Loucy (cell line): Measurements from ENCODE around the gene CNTROB.

Experiments used
- H2AFZ ChIP-seq: fragments of 200-600 bp; sonication (generic); 2 replicates; pipeline ENCODE4 v1.6.0; 2016; ENCODE audit warnings: antibody characterized with exemption, mild to moderate bottlenecking, low read length, moderate library complexity
- H3F3A ChIP-seq: fragments of 200-600 bp; 2 replicates; pipeline ENCODE4 v1.6.0; 2016; ENCODE audit warnings: antibody characterized with exemption, low read depth, mild to moderate bottlenecking
- H3K27me3 ChIP-seq: fragments of 200-600 bp; sonication (generic); 2 replicates; pipeline ENCODE4 v1.6.1; 2014; ENCODE audit warnings: low read length, mild to moderate bottlenecking; ENCODE audit not compliant: insufficient read depth, poor library complexity, severe bottlenecking
- H3K36me3 ChIP-seq: fragments of 200-600 bp; sonication (generic); 2 replicates; pipeline ENCODE4 v1.6.1; 2016; ENCODE audit warnings: low read length; ENCODE audit not compliant: insufficient read depth
- H3K4me1 ChIP-seq: fragments of 200-600 bp; sonication (generic); 2 replicates; pipeline ENCODE4 v1.5.1; 2014; ENCODE audit warnings: low read length, mild to moderate bottlenecking; ENCODE audit not compliant: insufficient read depth, poor library complexity, severe bottlenecking
- H3K4me2 ChIP-seq: fragments of 200-600 bp; sonication (generic); 2 replicates; pipeline ENCODE4 v1.6.0; 2014; ENCODE audit warnings: antibody characterized with exemption, low read length, low read depth, mild to moderate bottlenecking; ENCODE audit not compliant: poor library complexity, severe bottlenecking
- H3K4me3 ChIP-seq: fragments of 200-600 bp; sonication (generic); 2 replicates; pipeline ENCODE4 v1.5.1; 2014; ENCODE audit warnings: low read length, mild to moderate bottlenecking, mixed read lengths; ENCODE audit not compliant: poor library complexity, severe bottlenecking
- H3K79me2 ChIP-seq: fragments of 200-600 bp; sonication (generic); 2 replicates; pipeline ENCODE4 v1.6.1; 2014; ENCODE audit warnings: low read length; ENCODE audit not compliant: insufficient read depth
- H3K9ac ChIP-seq: fragments of 200-600 bp; sonication (generic); 2 replicates; pipeline ENCODE4 v1.6.0; 2014; ENCODE audit warnings: mild to moderate bottlenecking, low read depth, low read length, moderate library complexity; ENCODE audit not compliant: poor library complexity, severe bottlenecking
- H3K9me2 ChIP-seq: fragments of 200-600 bp; sonication (generic); replicated peaks from 2 replicates; pipeline ENCODE4 v1.6.1; 2016; ENCODE audit warnings: low read depth, low read length, mixed read lengths
- H3K9me3 ChIP-seq: fragments of 200-600 bp; sonication (generic); 2 replicates; pipeline ENCODE4 v1.6.1; 2014; ENCODE audit warnings: mild to moderate bottlenecking, antibody characterized with exemption, low read length, low read depth; ENCODE audit not compliant: insufficient read depth
- H4K20me1 ChIP-seq: fragments of 200-600 bp; sonication (generic); 2 replicates; pipeline ENCODE4 v1.6.0; 2014; ENCODE audit warnings: antibody characterized with exemption, low read length, mild to moderate bottlenecking; ENCODE audit not compliant: insufficient read depth, poor library complexity, severe bottlenecking
- CTCF ChIP-seq: fragments of 200-600 bp; sonication (generic); conservative IDR thresholded peaks from 2 replicates; pipeline ENCODE4 v1.5.1; 2014; ENCODE audit warnings: mild to moderate bottlenecking, antibody characterized with exemption, low read length
- EZH2phosphoT487 ChIP-seq: fragments of 200-600 bp; IDR thresholded peaks from 2 replicates; pipeline ENCODE4 v1.6.1; 2018; ENCODE audit warnings: antibody characterized with exemption, mild to moderate bottlenecking, moderate library complexity, borderline replicate concordance

Gene CNTROB

GRCh38 chr17:7916808-7917207 lies 15.2 kb upstream of the CNTROB start:
- Histone ChIP-seq H3K4me1 (peaks cover 22% of the 10 kb centered on the region), H3K9me2 (no peaks in the 10 kb centered on the region), H4K20me1 (peaks cover 4% of the 10 kb centered on the region), H3K9ac (peak overlapping the region; percentile 82), H3K36me3 (peaks cover 9% of the 10 kb centered on the region; the same call in 1 of the 2 replicates), H3F3A (0 out of 2 replicates have a peak, but pooled peaks cover 7% of the 10 kb centered on the region), H3K9me3 (no peaks in the 10 kb centered on the region), H3K79me2 (peaks cover 13% of the 10 kb centered on the region; the same call in 1 of the 2 replicates), H2AFZ (peak overlapping the region; percentile 84; the same call in 1 of the 2 replicates), H3K4me3 (peak overlapping the region; percentile 74), H3K4me2 (peak overlapping the region; percentile 87), H3K27me3 (no peaks in the 10 kb centered on the region)
- TF ChIP-seq EZH2phosphoT487 (no peak), CTCF (no peak)

- no peaks in the 10 kb centered on the region for H3K79me2 ChIP-seq
- no peak overlapping the region for H2AFZ ChIP-seq
- no peaks in the 10 kb centered on the region for H3F3A ChIP-seq
- no peaks in the 10 kb centered on the region for H3K9me3 ChIP-seq
- no peaks in the 10 kb centered on the region for H3K36me3 ChIP-seq
- no peaks in the 10 kb centered on the region for H3K4me1 ChIP-seq
- H4K20me1 ChIP-seq, result no peaks in the 10 kb centered on the region
- no peak overlapping the region for H3K9ac ChIP-seq
- no peaks in the 10 kb centered on the region for H3K27me3 ChIP-seq
- TF ChIP-seq EZH2phosphoT487 (no peak), CTCF (no peak)
- no peak overlapping the region for H3K4me3 ChIP-seq
- no peaks in the 10 kb centered on the region for H3K9me2 ChIP-seq
- H3K4me2 ChIP-seq, result no peak overlapping the region
Measured at GRCh38 chr17:7922269-7922844, 9.6 kb upstream of the CNTROB start.

- Histone ChIP-seq H3K79me2 (no peaks in the 10 kb centered on the region), H3F3A (no peaks in the 10 kb centered on the region), H4K20me1 (no peaks in the 10 kb centered on the region), H3K9ac (no peak overlapping the region), H3K27me3 (no peaks in the 10 kb centered on the region), H3K36me3 (no peaks in the 10 kb centered on the region), H3K4me2 (no peak overlapping the region), H3K4me3 (no peak overlapping the region), H3K9me3 (no peaks in the 10 kb centered on the region), H2AFZ (no peak overlapping the region), H3K9me2 (no peaks in the 10 kb centered on the region), H3K4me1 (no peaks in the 10 kb centered on the region)
- TF ChIP-seq EZH2phosphoT487, result no peak
- no peak for TF ChIP-seq CTCF
Measured at GRCh38 chr17:7922845-7923628, 9.0 kb upstream of the CNTROB start.
